ENCODE results near the gene HIVEP2.

Gene HIVEP2

GRCh38 chr6:142968601-142969000 lies 23.6 kb upstream of the HIVEP2 start:
- no peak for TF ChIP-seq CTCF (IDR thresholded peaks at IDR 0.05; ENCODE audit: low read depth, low read length)
- H3K4me3 ChIP-seq (ENCODE audit: low read depth, low read length) = no peak overlapping the region
- DNase-seq (ENCODE audit: low read depth, low spot score) = no peak
- in situ Hi-C loops (cut with HindIII; ENCODE audit: low sequenced_read_pairs) = no loop called here

- TF ChIP-seq CTCF (IDR thresholded peaks at IDR 0.05; ENCODE audit: low read depth, low read length) = no peak
- H3K4me3 ChIP-seq (ENCODE audit: low read depth, low read length) = no peak overlapping the region
- in situ Hi-C loops (cut with HindIII; ENCODE audit: low sequenced_read_pairs) = no loop called here
- DNase-seq (ENCODE audit: low read depth, low spot score) = no peak
Observed at GRCh38 chr6:142966294-142966693, 21.3 kb upstream of the HIVEP2 start.

GRCh38 chr6:142965164-142965563 lies 20.2 kb upstream of the HIVEP2 start:
- no peak overlapping the region for H3K4me3 ChIP-seq (ENCODE audit: low read depth, low read length)
- no peak for DNase-seq (ENCODE audit: low read depth, low spot score)
- no peak for TF ChIP-seq CTCF (IDR thresholded peaks at IDR 0.05; ENCODE audit: low read depth, low read length)
- in situ Hi-C loops (cut with HindIII; ENCODE audit: low sequenced_read_pairs) = no loop called here

GRCh38 chr6:142960098-142960497 lies 15.1 kb upstream of the HIVEP2 start:
- in situ Hi-C loops (cut with HindIII; ENCODE audit: low sequenced_read_pairs) = no loop called here
- DNase-seq (ENCODE audit: low read depth, low spot score) = peak; percentile 53

GRCh38 chr6:142958343-142958742 lies 13.4 kb upstream of the HIVEP2 start:
- no peak for DNase-seq (ENCODE audit: low read depth, low spot score)
- in situ Hi-C loops (cut with HindIII; ENCODE audit: low sequenced_read_pairs) = no loop called here
- TF ChIP-seq CTCF (IDR thresholded peaks at IDR 0.05; ENCODE audit: low read depth, low read length) = no peak
- no peak overlapping the region for H3K4me3 ChIP-seq (ENCODE audit: low read depth, low read length)

More at GRCh38 chr6:142960098-142960497, 15.1 kb upstream of the HIVEP2 start:
- no peak overlapping the region for H3K4me3 ChIP-seq (ENCODE audit: low read depth, low read length)
- TF ChIP-seq CTCF (IDR thresholded peaks at IDR 0.05; ENCODE audit: low read depth, low read length) = no peak

- TF ChIP-seq CTCF (IDR thresholded peaks at IDR 0.05; ENCODE audit: low read depth, low read length) = no peak
- no peak overlapping the region for H3K4me3 ChIP-seq (ENCODE audit: low read depth, low read length)
- DNase-seq (ENCODE audit: low read depth, low spot score) = no peak
- in situ Hi-C loops (cut with HindIII; ENCODE audit: low sequenced_read_pairs) = no loop called here
Observed at GRCh38 chr6:142956726-142957125, 11.8 kb upstream of the HIVEP2 start.

GRCh38 chr6:142954844-142955243 lies 9.9 kb upstream of the HIVEP2 start:
- TF ChIP-seq CTCF (IDR thresholded peaks at IDR 0.05; ENCODE audit: low read depth, low read length) = no peak
- in situ Hi-C loops (cut with HindIII; ENCODE audit: low sequenced_read_pairs) = no loop called here
- no peak overlapping the region for H3K4me3 ChIP-seq (ENCODE audit: low read depth, low read length)
- no peak for DNase-seq (ENCODE audit: low read depth, low spot score)
